ENCODE data around the gene CAPZA1. TPM values are rescaled to one million over a fixed set of nuclear protein-coding genes. Genes with fewer than 3 reads are reported as not detected.

The CAPZA1 gene
- total and polyA plus RNA-seq, 12 donors: 60.1 to 178 (median 94.0) TPM

- TF ChIP-seq, protein P1, sequence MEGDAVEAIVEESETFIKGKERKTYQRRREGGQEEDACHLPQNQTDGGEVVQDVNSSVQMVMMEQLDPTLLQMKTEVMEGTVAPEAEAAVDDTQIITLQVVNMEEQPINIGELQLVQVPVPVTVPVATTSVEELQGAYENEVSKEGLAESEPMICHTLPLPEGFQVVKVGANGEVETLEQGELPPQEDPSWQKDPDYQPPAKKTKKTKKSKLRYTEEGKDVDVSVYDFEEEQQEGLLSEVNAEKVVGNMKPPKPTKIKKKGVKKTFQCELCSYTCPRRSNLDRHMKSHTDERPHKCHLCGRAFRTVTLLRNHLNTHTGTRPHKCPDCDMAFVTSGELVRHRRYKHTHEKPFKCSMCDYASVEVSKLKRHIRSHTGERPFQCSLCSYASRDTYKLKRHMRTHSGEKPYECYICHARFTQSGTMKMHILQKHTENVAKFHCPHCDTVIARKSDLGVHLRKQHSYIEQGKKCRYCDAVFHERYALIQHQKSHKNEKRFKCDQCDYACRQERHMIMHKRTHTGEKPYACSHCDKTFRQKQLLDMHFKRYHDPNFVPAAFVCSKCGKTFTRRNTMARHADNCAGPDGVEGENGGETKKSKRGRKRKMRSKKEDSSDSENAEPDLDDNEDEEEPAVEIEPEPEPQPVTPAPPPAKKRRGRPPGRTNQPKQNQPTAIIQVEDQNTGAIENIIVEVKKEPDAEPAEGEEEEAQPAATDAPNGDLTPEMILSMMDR (IDR thresholded peaks at IDR 0.05): no peak
- TF ChIP-seq POLR2A (IDR thresholded peaks at IDR 0.05): no peak
- Histone ChIP-seq H3K27ac (no peak overlapping the region), H3K36me3 (replicated peaks in 1 of 2) (peaks cover 0 to 87% of the 10 kb centered on the region in 2 donors)
Observed at GRCh38 chr1:112696578-112697314, 77.1 kb downstream of the CAPZA1 start.

GRCh38 chr1:112697781-112698201 lies 78.2 kb downstream of the CAPZA1 start:
- WGBS, 4 donors: 89 to 97% (median 94%) methylated on average over 9 of the region's 9 CpGs
- H3K4me3 ChIP-seq: no peak overlapping the region
- peaks cover 0 to 87% of the 10 kb centered on the region in 2 donors for H3K36me3 ChIP-seq (replicated peaks in 1 of 2)
- no peaks in the 10 kb centered on the region for H3K9me3 ChIP-seq (replicated peaks in 1 of 3)
- DNase-seq: peak in 1 of 7 donors; percentile 58
- TF ChIP-seq POLR2A (IDR thresholded peaks at IDR 0.05): no peak
- TF ChIP-seq, protein P1 (IDR thresholded peaks at IDR 0.05): no peak
- intact Hi-C loops (cut with DNase I): no loop called here
- peak overlapping the region in 1 of 5 donors; percentile 95 for H3K27ac ChIP-seq
- H3K27me3 ChIP-seq: no peaks in the 10 kb centered on the region
- H3K4me1 ChIP-seq (replicated peaks in 1 of 2): peaks cover 25 to 44% of the 10 kb centered on the region in 2 donors

More at GRCh38 chr1:112696578-112697314, 77.1 kb downstream of the CAPZA1 start:
- H3K4me3 ChIP-seq: no peak overlapping the region
- peak in 1 of 7 donors; percentile 43 for DNase-seq
- H3K4me1 ChIP-seq (replicated peaks in 1 of 2): peaks cover 24 to 38% of the 10 kb centered on the region in 2 donors
- intact Hi-C loops (cut with DNase I): no loop called here
- H3K9me3 ChIP-seq (replicated peaks in 1 of 3): no peaks in the 10 kb centered on the region
- no peaks in the 10 kb centered on the region for H3K27me3 ChIP-seq
- WGBS, 4 donors: 55 to 92% (median 88%) methylated on average over 4 to 7 of the region's 7 CpGs

DNA sequence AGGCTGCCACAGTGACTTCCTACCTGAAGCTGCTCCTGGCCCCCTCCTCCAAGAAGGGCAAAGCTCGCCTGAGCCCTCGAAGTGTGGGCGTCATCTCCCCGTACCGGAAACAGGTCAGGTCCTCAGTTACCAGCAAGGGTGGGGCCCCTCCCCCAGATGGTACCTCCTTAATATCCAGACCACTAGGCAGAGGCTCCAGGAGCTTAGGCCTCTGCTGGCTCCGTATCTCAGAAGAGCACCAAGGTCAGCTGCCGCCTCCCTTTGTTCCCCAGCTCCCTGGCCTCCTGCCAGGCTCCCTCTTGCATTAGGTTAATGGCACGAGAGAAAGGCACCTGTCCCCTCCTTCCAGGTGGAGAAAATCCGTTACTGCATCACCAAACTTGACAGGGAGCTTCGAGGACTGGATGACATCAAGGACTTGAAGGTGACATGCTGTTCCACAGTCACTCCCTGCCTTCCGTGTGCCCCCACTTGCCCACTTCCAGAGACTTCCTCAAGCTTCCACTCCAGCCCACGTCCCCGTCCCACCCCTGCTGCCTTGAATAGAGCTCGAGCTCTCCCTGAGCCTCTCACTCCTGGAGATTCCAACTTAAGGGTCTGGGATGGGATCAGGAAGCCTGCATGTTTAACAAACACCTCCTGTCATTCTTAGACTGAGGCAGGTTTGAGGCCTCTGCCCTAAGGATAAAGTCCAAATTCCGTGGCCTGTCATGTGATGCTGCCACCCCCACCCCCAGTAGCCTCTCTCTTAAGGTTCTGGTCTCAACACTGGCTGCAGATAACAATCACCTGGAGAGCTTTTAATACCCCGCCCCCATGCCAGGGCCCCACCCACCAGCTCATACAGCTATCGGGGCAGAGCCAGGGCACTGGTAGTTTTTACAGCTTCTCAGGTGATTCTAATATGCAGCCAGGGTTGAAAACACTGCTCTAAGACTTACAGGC lies 79.0 kb downstream of the CAPZA1 start:
- no peaks in the 10 kb centered on the region for H3K9me3 ChIP-seq (replicated peaks in 1 of 3)
- intact Hi-C loops (cut with DNase I): no loop called here
- no peaks in the 10 kb centered on the region for H3K27me3 ChIP-seq
- TF ChIP-seq POLR2A (IDR thresholded peaks at IDR 0.05): no peak
- TF ChIP-seq, protein P1 (IDR thresholded peaks at IDR 0.05): no peak
- H3K4me1 ChIP-seq (replicated peaks in 1 of 2): peaks cover 27 to 52% of the 10 kb centered on the region in 2 donors
- 46 to 53% (median 47%) methylated on average over 15 to 17 of the region's 17 CpGs for WGBS, 4 donors
- H3K27ac ChIP-seq: peak overlapping the region in 2 of 5 donors; percentile 88 to 95
- H3K36me3 ChIP-seq (replicated peaks in 1 of 2): peaks cover 0 to 87% of the 10 kb centered on the region in 2 donors
- DNase-seq: peak; percentile 77 to 85 (median 83)
- no peak overlapping the region for H3K4me3 ChIP-seq

Data from adrenal gland (tissue), 12 donors.